ENCODE measurements around the gene WFS1.

Gene WFS1

DNA sequence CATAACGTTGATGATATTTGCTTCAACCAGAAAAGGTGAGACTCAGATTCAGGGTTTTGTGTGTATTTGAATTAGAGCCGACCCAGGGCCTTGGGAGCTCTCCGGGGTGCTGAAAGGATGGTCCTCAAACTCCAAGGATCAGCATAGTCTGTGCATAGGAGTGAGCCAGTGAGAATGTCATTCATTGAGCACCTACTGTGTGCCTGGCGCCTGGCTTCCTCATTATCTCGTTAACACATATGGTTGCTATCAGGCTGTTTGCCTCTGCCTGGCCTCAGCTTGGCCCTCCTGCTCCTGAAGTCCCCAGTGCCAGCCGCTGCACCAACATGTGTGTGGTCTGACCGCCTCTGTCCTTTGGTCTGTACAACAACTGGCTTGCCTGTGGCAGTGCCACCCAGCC is 44.2 kb upstream of the WFS1 start:
- no peak overlapping the region for H3K4me3 ChIP-seq (ENCODE audit: low read depth, low read length)
- no peaks in the 10 kb centered on the region for H3K36me3 ChIP-seq
- no peak for DNase-seq
- H3K27me3 ChIP-seq, result no peaks in the 10 kb centered on the region
- H3K4me1 ChIP-seq, result peaks cover 35% of the 10 kb centered on the region
- H3K9me3 ChIP-seq, result peaks cover 8% of the 10 kb centered on the region
- TF ChIP-seq, protein P1, sequence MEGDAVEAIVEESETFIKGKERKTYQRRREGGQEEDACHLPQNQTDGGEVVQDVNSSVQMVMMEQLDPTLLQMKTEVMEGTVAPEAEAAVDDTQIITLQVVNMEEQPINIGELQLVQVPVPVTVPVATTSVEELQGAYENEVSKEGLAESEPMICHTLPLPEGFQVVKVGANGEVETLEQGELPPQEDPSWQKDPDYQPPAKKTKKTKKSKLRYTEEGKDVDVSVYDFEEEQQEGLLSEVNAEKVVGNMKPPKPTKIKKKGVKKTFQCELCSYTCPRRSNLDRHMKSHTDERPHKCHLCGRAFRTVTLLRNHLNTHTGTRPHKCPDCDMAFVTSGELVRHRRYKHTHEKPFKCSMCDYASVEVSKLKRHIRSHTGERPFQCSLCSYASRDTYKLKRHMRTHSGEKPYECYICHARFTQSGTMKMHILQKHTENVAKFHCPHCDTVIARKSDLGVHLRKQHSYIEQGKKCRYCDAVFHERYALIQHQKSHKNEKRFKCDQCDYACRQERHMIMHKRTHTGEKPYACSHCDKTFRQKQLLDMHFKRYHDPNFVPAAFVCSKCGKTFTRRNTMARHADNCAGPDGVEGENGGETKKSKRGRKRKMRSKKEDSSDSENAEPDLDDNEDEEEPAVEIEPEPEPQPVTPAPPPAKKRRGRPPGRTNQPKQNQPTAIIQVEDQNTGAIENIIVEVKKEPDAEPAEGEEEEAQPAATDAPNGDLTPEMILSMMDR (IDR thresholded peaks at IDR 0.05; ENCODE audit: low read depth, low read length), result no peak

DNA sequence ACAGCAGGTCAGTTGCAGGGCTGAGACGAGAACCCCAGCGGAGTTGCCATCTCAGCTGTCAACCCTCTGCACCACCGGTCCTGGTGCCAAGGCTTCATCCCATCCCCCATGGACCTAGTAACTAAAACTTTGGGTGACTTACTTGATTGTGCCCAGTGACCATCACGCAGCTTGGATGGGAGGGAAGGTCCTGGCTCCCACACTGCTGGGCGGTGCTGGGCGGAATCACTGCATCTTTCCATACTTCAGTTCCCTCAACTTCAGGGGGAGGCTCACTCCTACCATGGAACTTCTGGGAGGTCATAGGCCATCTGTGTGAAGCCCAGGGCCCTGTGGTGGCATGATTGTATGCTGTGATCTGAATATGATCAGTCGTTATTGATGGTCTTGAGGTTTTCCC is 43.1 kb upstream of the WFS1 start:
- Histone ChIP-seq H3K4me3 (ENCODE audit: low read depth, low read length) (no peak overlapping the region), H3K4me1 (peaks cover 33% of the 10 kb centered on the region), H3K9me3 (peaks cover 8% of the 10 kb centered on the region), H3K36me3 (no peaks in the 10 kb centered on the region), H3K27me3 (no peaks in the 10 kb centered on the region)
- TF ChIP-seq, protein P1 (IDR thresholded peaks at IDR 0.05; ENCODE audit: low read depth, low read length), result no peak
- no peak for DNase-seq

DNA sequence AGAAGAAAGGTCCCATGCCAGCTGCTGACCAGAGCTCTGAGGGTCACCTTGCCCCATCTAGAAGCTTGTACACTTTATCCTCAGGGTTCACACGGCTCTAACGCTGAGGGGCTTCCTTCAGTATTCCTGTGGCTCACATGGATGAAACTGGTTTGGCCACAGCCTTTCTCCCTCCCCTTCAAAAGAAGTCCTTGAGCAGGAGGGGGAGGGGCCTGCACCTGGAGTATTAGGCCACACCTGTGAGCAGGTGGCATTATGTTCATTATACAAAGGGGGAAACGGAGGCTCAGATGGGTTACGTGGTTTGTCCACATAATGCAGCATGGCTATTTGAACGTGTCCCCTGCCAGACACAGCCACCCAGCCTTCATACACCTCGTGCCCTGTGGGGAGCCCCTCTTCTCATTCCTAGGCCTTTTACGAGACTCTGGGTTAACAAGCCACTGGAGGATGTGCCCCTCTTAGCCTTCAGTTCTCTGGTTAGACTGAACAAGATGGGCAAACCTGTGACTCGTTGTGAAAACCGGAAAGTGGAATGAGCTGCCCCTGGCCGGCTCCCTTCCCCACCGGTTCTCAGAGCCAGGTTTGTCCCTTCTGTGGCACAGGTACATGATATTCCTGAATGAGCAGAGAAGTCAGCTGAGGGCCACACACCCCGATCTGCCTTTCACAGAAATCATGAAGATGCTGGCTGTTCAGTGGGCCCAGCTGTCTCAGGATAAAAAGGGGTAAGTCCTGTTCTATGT is 42.1 kb upstream of the WFS1 start:
- Histone ChIP-seq H3K27me3 (no peaks in the 10 kb centered on the region), H3K4me3 (ENCODE audit: low read depth, low read length) (no peak overlapping the region), H3K9me3 (peaks cover 2% of the 10 kb centered on the region; the same call in 1 of the 2 replicates), H3K4me1 (peaks cover 38% of the 10 kb centered on the region), H3K36me3 (no peaks in the 10 kb centered on the region)
- TF ChIP-seq, protein P1 (IDR thresholded peaks at IDR 0.05; ENCODE audit: low read depth, low read length), result no peak
- no peak for DNase-seq

DNA sequence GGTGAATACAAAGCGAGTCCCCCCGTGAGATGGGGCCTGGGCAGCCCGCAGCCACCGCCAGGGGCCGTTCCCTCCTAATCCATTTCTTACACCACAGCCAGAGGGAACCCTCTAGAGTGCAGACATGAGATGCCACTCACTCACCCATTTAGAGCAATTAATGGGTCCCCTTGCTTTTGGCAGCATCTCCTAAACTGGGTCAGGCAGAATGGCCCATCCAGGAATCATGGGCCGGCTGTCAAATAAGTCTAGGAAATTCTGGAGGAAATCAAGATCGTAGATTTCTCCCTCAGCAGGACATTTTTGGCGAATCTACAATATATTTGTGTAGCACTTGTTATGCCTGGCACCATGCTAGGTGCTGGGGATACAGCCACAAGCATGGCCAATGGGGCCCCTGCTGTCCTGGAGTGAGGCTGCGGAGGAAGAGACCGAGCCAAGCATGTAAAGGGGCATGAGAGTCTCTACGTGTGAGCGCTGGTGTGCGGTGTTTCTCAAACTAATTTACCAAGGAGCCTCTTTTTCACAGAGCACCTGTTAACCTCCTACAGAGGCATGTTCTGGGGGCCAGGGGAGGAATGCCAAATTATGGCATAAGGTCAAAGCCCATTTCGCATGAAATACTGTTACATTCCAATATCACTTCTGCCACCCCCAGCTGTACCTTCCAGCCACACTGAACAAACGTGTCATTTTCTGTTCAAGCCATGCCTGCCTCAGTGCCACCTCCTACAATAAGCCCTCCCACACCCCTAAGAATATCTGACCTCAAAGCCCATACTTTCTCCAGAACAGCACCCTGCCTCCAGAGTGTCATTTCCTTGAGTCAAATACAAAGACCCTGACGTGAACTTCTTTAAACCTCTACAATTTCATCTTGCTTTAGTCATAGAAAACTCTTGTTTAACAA is 41.2 kb upstream of the WFS1 start:
- Histone ChIP-seq H3K27me3 (no peaks in the 10 kb centered on the region), H3K4me3 (ENCODE audit: low read depth, low read length) (no peak overlapping the region), H3K9me3 (no peaks in the 10 kb centered on the region), H3K4me1 (peaks cover 38% of the 10 kb centered on the region), H3K36me3 (no peaks in the 10 kb centered on the region)
- DNase-seq, result no peak
- TF ChIP-seq, protein P1 (IDR thresholded peaks at IDR 0.05; ENCODE audit: low read depth, low read length), result no peak

DNA sequence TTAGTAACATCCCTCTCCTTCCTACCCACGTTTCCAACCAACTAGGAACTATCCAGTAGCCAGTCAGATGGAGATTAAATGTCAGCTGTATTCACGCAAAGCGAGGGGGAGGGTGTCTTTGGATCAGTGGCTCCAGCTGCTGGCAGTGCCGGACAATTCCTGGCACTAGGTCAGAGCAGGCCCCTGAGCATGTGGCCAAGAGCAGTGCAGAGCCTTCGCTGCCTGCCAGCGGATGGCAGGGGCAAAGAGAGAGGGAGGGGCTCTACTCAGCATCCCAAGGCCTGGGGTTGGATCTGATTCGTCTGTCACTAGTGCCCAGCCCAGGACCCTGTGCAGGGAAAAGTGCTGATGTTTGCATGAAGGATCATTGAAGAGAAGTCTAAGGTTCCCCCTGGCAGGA is 40.6 kb upstream of the WFS1 start:
- Histone ChIP-seq H3K4me3 (ENCODE audit: low read depth, low read length) (no peak overlapping the region), H3K4me1 (peaks cover 33% of the 10 kb centered on the region), H3K36me3 (no peaks in the 10 kb centered on the region), H3K9me3 (no peaks in the 10 kb centered on the region), H3K27me3 (no peaks in the 10 kb centered on the region)
- DNase-seq, result peak; percentile 77
- TF ChIP-seq, protein P1 (IDR thresholded peaks at IDR 0.05; ENCODE audit: low read depth, low read length), result peak; percentile 28; the same call in 1 of the 2 replicates

Data from BE2C (cell line).